ENCODE results near the gene LYRM4. TPM values are rescaled to one million over a fixed set of nuclear protein-coding genes. Genes with fewer than 3 reads are reported as not detected.

Gene LYRM4
- polyA plus RNA-seq, 1 donor (not counting 4 experiments of a cell fraction or from before 2014, with no cell fraction given) = 41.1 TPM

GRCh38 chr6:5156627-5157026 is 104.1 kb downstream of the LYRM4 start:
- TF ChIP-seq, protein P1, sequence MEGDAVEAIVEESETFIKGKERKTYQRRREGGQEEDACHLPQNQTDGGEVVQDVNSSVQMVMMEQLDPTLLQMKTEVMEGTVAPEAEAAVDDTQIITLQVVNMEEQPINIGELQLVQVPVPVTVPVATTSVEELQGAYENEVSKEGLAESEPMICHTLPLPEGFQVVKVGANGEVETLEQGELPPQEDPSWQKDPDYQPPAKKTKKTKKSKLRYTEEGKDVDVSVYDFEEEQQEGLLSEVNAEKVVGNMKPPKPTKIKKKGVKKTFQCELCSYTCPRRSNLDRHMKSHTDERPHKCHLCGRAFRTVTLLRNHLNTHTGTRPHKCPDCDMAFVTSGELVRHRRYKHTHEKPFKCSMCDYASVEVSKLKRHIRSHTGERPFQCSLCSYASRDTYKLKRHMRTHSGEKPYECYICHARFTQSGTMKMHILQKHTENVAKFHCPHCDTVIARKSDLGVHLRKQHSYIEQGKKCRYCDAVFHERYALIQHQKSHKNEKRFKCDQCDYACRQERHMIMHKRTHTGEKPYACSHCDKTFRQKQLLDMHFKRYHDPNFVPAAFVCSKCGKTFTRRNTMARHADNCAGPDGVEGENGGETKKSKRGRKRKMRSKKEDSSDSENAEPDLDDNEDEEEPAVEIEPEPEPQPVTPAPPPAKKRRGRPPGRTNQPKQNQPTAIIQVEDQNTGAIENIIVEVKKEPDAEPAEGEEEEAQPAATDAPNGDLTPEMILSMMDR (optimal IDR thresholded peaks at IDR 0.05 in 1 of 3, IDR thresholded peaks at IDR 0.05 in 1 of 3, conservative IDR thresholded peaks at IDR 0.05 in 1 of 3; ENCODE audit: extremely low read depth in 1 of 3, insufficient read depth in 2 of 3, low read length in 3 of 3) = no peak
- no peak for TF ChIP-seq EZH2 (IDR thresholded peaks at IDR 0.05; ENCODE audit: low read length)
- no peak overlapping the region for H3K27ac ChIP-seq (ENCODE audit: control insufficient read depth, insufficient read depth, low read length)
- no peak for DNase-seq (ENCODE audit: low read depth, low spot score)
- H3K4me2 ChIP-seq (ENCODE audit: control insufficient read depth, extremely low read depth, insufficient read depth, low read depth, low read length) = no peak overlapping the region
- FAIRE-seq = no peak
- no peak overlapping the region for H3K9ac ChIP-seq (ENCODE audit: control insufficient read depth, extremely low read depth, insufficient read depth, low read length)
- H3K27me3 ChIP-seq (ENCODE audit: control insufficient read depth, extremely low read depth, insufficient read depth, low read length) = no peaks in the 10 kb centered on the region
- no peaks in the 10 kb centered on the region for H4K20me1 ChIP-seq (ENCODE audit: control insufficient read depth, extremely low read depth, insufficient read depth, low read length)
- peaks cover 18% of the 10 kb centered on the region for H3K4me1 ChIP-seq (ENCODE audit: control insufficient read depth, extremely low read depth, insufficient read depth, low read length)
- no peaks in the 10 kb centered on the region for H3K9me3 ChIP-seq (ENCODE audit: control insufficient read depth, low read depth, low read length)
- H3K36me3 ChIP-seq (ENCODE audit: control insufficient read depth in 2 of 2, extremely low read depth in 1 of 2, insufficient read depth in 2 of 2, low read length in 2 of 2) = no peaks in the 10 kb centered on the region
- dilution Hi-C loops (cut with MboI; ENCODE audit: extremely low pct_ligation_motif_present, low sequenced_read_pairs) = no loop called here
- no peaks in the 10 kb centered on the region for H3K79me2 ChIP-seq (ENCODE audit: control insufficient read depth, insufficient read depth, low read length)
- H2AFZ ChIP-seq (ENCODE audit: control insufficient read depth, low read length) = no peak overlapping the region
- no peak overlapping the region for H3K4me3 ChIP-seq (ENCODE audit: control insufficient read depth in 2 of 3, extremely low read depth in 1 of 3, insufficient read depth in 2 of 3, low read depth in 1 of 3, low read length in 3 of 3)
- H3K9me1 ChIP-seq (ENCODE audit: control insufficient read depth, extremely low read depth, insufficient read depth, low read length) = no peaks in the 10 kb centered on the region

GRCh38 chr6:5155906-5156305 is 104.8 kb downstream of the LYRM4 start:
- Histone ChIP-seq H3K4me2 (ENCODE audit: control insufficient read depth, extremely low read depth, insufficient read depth, low read depth, low read length) (no peak overlapping the region), H3K9me1 (ENCODE audit: control insufficient read depth, extremely low read depth, insufficient read depth, low read length) (no peaks in the 10 kb centered on the region), H3K27ac (ENCODE audit: control insufficient read depth, insufficient read depth, low read length) (no peak overlapping the region), H3K9ac (ENCODE audit: control insufficient read depth, extremely low read depth, insufficient read depth, low read length) (no peak overlapping the region), H3K4me1 (ENCODE audit: control insufficient read depth, extremely low read depth, insufficient read depth, low read length) (peaks cover 23% of the 10 kb centered on the region), H3K9me3 (ENCODE audit: control insufficient read depth, low read depth, low read length) (no peaks in the 10 kb centered on the region), H3K36me3 (ENCODE audit: control insufficient read depth in 2 of 2, extremely low read depth in 1 of 2, insufficient read depth in 2 of 2, low read length in 2 of 2) (no peaks in the 10 kb centered on the region), H3K27me3 (ENCODE audit: control insufficient read depth, extremely low read depth, insufficient read depth, low read length) (no peaks in the 10 kb centered on the region), H3K79me2 (ENCODE audit: control insufficient read depth, insufficient read depth, low read length) (no peaks in the 10 kb centered on the region), H2AFZ (ENCODE audit: control insufficient read depth, low read length) (no peak overlapping the region), H3K4me3 (ENCODE audit: control insufficient read depth in 2 of 3, extremely low read depth in 1 of 3, insufficient read depth in 2 of 3, low read depth in 1 of 3, low read length in 3 of 3) (no peak overlapping the region), H4K20me1 (ENCODE audit: control insufficient read depth, extremely low read depth, insufficient read depth, low read length) (no peaks in the 10 kb centered on the region)
- no peak for DNase-seq (ENCODE audit: low read depth, low spot score)
- no peak for FAIRE-seq
- dilution Hi-C loops (cut with MboI; ENCODE audit: extremely low pct_ligation_motif_present, low sequenced_read_pairs) = no loop called here
- TF ChIP-seq, protein P1 (optimal IDR thresholded peaks at IDR 0.05 in 1 of 3, IDR thresholded peaks at IDR 0.05 in 1 of 3, conservative IDR thresholded peaks at IDR 0.05 in 1 of 3; ENCODE audit: extremely low read depth in 1 of 3, insufficient read depth in 2 of 3, low read length in 3 of 3) = no peak
- no peak for TF ChIP-seq EZH2 (IDR thresholded peaks at IDR 0.05; ENCODE audit: low read length)
